OCI-LY1 (cell line): Measurements from ENCODE around the gene TP53TG5.

Source experiments
- EZH2 ChIP-seq: fragments of 200-600 bp; sonication (generic), shearing (Covaris generic); IDR thresholded peaks from 2 replicates; pipeline ENCODE4 v1.8.0; 2017; ENCODE audit warnings: borderline replicate concordance, mixed run types, mild to moderate bottlenecking, antibody characterized with exemption, low read length, moderate library complexity, mixed read lengths
- TF ChIP-seq, protein P1 (sequence below): fragments of 200-600 bp; sonication (generic), shearing (Covaris generic); IDR thresholded peaks from 2 replicates; pipeline ENCODE4 v1.5.1; 2017; ENCODE audit warnings: mild to moderate bottlenecking, antibody characterized with exemption, low read length, moderate library complexity, mixed read lengths

DNA sequence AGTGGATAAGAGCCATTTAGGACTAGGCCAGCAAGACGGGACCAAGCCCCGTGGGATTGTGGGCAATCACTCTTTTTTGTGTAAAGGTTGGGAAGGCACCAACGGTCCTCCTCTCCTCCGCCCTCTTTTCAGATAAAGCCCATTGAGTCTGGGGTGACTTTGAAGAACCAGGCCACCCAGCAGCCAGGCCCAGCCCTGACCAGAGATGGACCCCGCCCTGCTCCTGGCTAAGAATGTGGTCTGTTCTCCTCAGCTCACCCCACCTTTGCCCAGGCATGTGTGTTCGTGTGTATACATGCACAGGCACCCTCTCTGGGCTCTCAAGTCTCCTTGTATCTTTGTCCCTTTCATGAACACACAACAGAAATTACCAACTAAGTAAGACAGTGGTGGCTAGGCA, 39.0 kb downstream of the TP53TG5 start:
- TF ChIP-seq, protein P1, sequence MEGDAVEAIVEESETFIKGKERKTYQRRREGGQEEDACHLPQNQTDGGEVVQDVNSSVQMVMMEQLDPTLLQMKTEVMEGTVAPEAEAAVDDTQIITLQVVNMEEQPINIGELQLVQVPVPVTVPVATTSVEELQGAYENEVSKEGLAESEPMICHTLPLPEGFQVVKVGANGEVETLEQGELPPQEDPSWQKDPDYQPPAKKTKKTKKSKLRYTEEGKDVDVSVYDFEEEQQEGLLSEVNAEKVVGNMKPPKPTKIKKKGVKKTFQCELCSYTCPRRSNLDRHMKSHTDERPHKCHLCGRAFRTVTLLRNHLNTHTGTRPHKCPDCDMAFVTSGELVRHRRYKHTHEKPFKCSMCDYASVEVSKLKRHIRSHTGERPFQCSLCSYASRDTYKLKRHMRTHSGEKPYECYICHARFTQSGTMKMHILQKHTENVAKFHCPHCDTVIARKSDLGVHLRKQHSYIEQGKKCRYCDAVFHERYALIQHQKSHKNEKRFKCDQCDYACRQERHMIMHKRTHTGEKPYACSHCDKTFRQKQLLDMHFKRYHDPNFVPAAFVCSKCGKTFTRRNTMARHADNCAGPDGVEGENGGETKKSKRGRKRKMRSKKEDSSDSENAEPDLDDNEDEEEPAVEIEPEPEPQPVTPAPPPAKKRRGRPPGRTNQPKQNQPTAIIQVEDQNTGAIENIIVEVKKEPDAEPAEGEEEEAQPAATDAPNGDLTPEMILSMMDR = no peak
- TF ChIP-seq EZH2 = no peak
